CD14-positive monocyte (primary cell): ENCODE data around the gene USP47. TPM values are rescaled to one million over a fixed set of nuclear protein-coding genes. Genes with fewer than 3 reads are reported as not detected.

ENCODE experiments used
- DNase-seq, 3 donors: peaks; one replicate each; pipeline ENCODE4 v3.0.0-alpha.2; 2011 to 2022
- H2AFZ ChIP-seq: 2 replicates; pipeline ENCODE4 v1.6.0; 2012; ENCODE audit warnings: mild to moderate bottlenecking, low read depth, low read length, inconsistent platforms; ENCODE audit not compliant: insufficient read depth, poor library complexity, severe bottlenecking
- H3K27ac ChIP-seq, 2 donors: 1 replicate in 1 of 2; 2 replicates in 1 of 2; pipeline ENCODE4 v1.5.1; 2012 to 2013; ENCODE audit warnings: low read length in 2 of 2, control low read depth in 1 of 2, inconsistent platforms in 1 of 2, low read depth in 1 of 2, mild to moderate bottlenecking in 1 of 2
- H3K27me3 ChIP-seq, 2 donors: one replicate each; pipeline versions ENCODE4 v1.6.0 to v1.6.1; 2011 to 2013; ENCODE audit warnings: low read length in 2 of 2; ENCODE audit not compliant: control insufficient read depth in 2 of 2, insufficient read depth in 2 of 2
- H3K36me3 ChIP-seq, 2 donors: replicated peaks in 1 of 2; 1 replicate in 1 of 2; 2 replicates in 1 of 2; pipeline versions ENCODE4 v1.5.1 to v1.6.1; 2012 to 2013; ENCODE audit warnings: low read length in 2 of 2, control low read depth in 1 of 2, inconsistent platforms in 1 of 2, mild to moderate bottlenecking in 1 of 2; ENCODE audit not compliant: insufficient read depth in 2 of 2, control insufficient read depth in 1 of 2
- H3K4me1 ChIP-seq, 2 donors: 1 replicate in 1 of 2; 2 replicates in 1 of 2; pipeline versions ENCODE4 v1.5.1 to v1.6.1; 2012 to 2013; ENCODE audit warnings: low read length in 2 of 2, control low read depth in 1 of 2, inconsistent platforms in 1 of 2, mild to moderate bottlenecking in 1 of 2, moderate library complexity in 1 of 2; ENCODE audit not compliant: insufficient read depth in 2 of 2, control insufficient read depth in 1 of 2
- H3K4me2 ChIP-seq: replicated peaks from 2 replicates; pipeline ENCODE3; 2012; ENCODE audit warnings: low read length, moderate library complexity, mild to moderate bottlenecking; ENCODE audit not compliant: poor library complexity, severe bottlenecking; ENCODE audit errors: extremely low read depth
- H3K4me3 ChIP-seq, 3 experiments: fragments of 200-600 bp in 1 of 3; sonication (generic) in 1 of 3; replicated peaks in 1 of 3; 1 replicate in 2 of 3; 2 replicates in 1 of 3; pipeline ENCODE4 v1.5.1; 2011 to 2013; ENCODE audit warnings: low read length in 3 of 3, mild to moderate bottlenecking in 3 of 3, control low read depth in 2 of 3, low read depth in 2 of 3, inconsistent platforms in 1 of 3, moderate library complexity in 1 of 3
- H3K79me2 ChIP-seq: 2 replicates; pipeline ENCODE4 v1.6.0; 2012; ENCODE audit warnings: mild to moderate bottlenecking, control low read depth, inconsistent platforms, low read length, moderate library complexity; ENCODE audit not compliant: insufficient read depth
- H3K9ac ChIP-seq: 2 replicates; pipeline ENCODE4 v1.6.0; 2017; ENCODE audit warnings: low read length, mild to moderate bottlenecking; ENCODE audit not compliant: insufficient read depth, poor library complexity, severe bottlenecking
- H3K9me3 ChIP-seq, 2 donors: replicated peaks in 1 of 2; 1 replicate in 1 of 2; 2 replicates in 1 of 2; pipeline versions ENCODE4 v1.5.1 to v1.6.1; 2012 to 2013; ENCODE audit warnings: low read length in 2 of 2, control low read depth in 1 of 2; ENCODE audit not compliant: control insufficient read depth in 1 of 2, insufficient read depth in 1 of 2
- H4K20me1 ChIP-seq: 2 replicates; pipeline ENCODE4 v1.6.0; 2012; ENCODE audit warnings: mild to moderate bottlenecking, low read length, control low read depth, moderate library complexity; ENCODE audit not compliant: insufficient read depth
- H3K27ac Mint-ChIP-seq, 7 donors: one replicate each; pipeline ENCODE4 v1.8.0; 2020; ENCODE audit warnings: mild to moderate bottlenecking in 7 of 7, mixed read lengths in 7 of 7, moderate library complexity in 6 of 7, inconsistent platforms in 2 of 7
- H3K27me3 Mint-ChIP-seq, 3 donors: one replicate each; pipeline ENCODE4 v1.8.0; 2021 to 2022; ENCODE audit warnings: low read depth in 3 of 3, mild to moderate bottlenecking in 3 of 3, mixed read lengths in 3 of 3, moderate library complexity in 3 of 3, inconsistent platforms in 1 of 3
- H3K36me3 Mint-ChIP-seq, 2 donors: one replicate each; pipeline ENCODE4 v1.8.0; 2020; ENCODE audit warnings: mixed read lengths in 2 of 2, inconsistent platforms in 1 of 2, mild to moderate bottlenecking in 1 of 2
- H3K4me1 Mint-ChIP-seq: one replicate; pipeline ENCODE4 v1.8.0; 2020; ENCODE audit warnings: mild to moderate bottlenecking, mixed read lengths
- H3K4me3 Mint-ChIP-seq, 2 donors: one replicate each; pipeline ENCODE4 v1.8.0; 2020; ENCODE audit warnings: mild to moderate bottlenecking in 2 of 2, mixed read lengths in 2 of 2, moderate library complexity in 1 of 2
- H3K9me3 Mint-ChIP-seq, 7 donors: one replicate each; pipeline ENCODE4 v1.8.0; 2020 to 2022; ENCODE audit warnings: mixed read lengths in 7 of 7, mild to moderate bottlenecking in 6 of 7, moderate library complexity in 6 of 7, inconsistent platforms in 2 of 7
- WGBS: methylation state at CpG from one replicate; pipeline ENCODE4 v1.1.5; 2013; ENCODE audit warnings: missing lambda C conversion rate; ENCODE audit not compliant: insufficient coverage; 5-methylcytosine and 5-hydroxymethylcytosine counted together
- intact Hi-C, 2 donors: fragments of 100-400 bp; cut with micrococcal nuclease; formaldehyde crosslinking; loops; one replicate each; pipeline versions ENCODE4 v1.15.0 to v1.15.1; 2023
- polyA plus RNA-seq, 3 donors: library from polyadenylated mRNA; depleted of rRNA in 1 of 3; unstranded in 2 of 3; stranded (reverse) in 1 of 3; fragments of 300-500 nt in 2 of 3; fragments of >200 nt in 1 of 3; fragmentation: Illumina TruSeq in 2 of 3; gene quantifications; 1 replicate in 2 of 3; 2 replicates in 1 of 3; pipeline ENCODE4 v1.2.3, GENCODE V29; 2012 to 2021
- TF ChIP-seq, protein P1 (sequence below): fragments of 200-600 bp; IDR thresholded peaks from one replicate; pipeline ENCODE4 v1.8.0; 2022; ENCODE audit warnings: antibody characterized with exemption, mild to moderate bottlenecking

The USP47 gene
- polyA plus RNA-seq, 3 donors: 8.1 to 17.5 (median 10.5) TPM

DNA sequence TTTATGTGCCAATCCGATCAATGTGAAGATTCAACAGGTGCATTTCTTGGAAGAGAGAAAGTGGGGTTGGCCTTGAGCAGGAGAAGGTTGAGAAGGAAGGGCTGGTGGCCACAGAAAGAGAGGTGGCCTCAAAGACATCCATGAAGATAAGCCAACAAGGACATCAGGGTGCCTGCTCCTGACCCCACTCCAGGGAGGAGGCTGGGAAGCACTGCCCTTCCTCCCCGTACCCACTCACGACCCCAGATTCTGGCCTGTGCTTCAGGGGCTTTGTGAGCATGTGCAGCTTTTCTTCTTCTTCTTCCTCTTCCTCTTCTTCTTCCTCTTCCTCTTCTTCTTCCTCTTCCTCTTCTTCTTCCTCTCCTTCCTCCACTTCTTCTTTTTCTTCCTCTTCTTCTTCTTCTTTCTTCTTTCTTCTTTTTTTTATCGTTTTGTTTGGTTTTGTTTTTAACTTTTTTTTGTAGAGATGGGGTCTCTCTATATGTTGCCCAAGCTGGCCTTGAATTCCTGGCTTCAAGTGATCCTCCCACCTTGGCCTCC is 136.4 kb downstream of the USP47 start:
- Histone ChIP-seq H2AFZ (no peak overlapping the region), H3K4me3 (no peak overlapping the region), H3K9ac (no peak overlapping the region), H3K9me3 (peaks cover 0 to 7% of the 10 kb centered on the region in 2 donors), H3K4me2 (no peak overlapping the region), H3K27me3 (no peaks in the 10 kb centered on the region), H3K79me2 (no peaks in the 10 kb centered on the region), H3K27ac (no peak overlapping the region), H4K20me1 (no peaks in the 10 kb centered on the region), H3K36me3 (no peaks in the 10 kb centered on the region), H3K4me1 (no peaks in the 10 kb centered on the region)
- WGBS: 100% methylated on average over 2 of the region's 4 CpGs
- DNase-seq: no peak
- Mint-ChIP-seq H3K27me3 (peaks cover 0 to 5% (median 1%) of the 10 kb centered on the region in 3 donors), H3K36me3 (no peaks in the 10 kb centered on the region), H3K4me3 (no peak overlapping the region), H3K9me3 (peaks cover 0 to 11% (median 3%) of the 10 kb centered on the region in 7 donors), H3K4me1 (peaks cover 2% of the 10 kb centered on the region), H3K27ac (peak overlapping the region in 3 of 7 donors; percentile 20 to 52 (median 50))
- TF ChIP-seq, protein P1, sequence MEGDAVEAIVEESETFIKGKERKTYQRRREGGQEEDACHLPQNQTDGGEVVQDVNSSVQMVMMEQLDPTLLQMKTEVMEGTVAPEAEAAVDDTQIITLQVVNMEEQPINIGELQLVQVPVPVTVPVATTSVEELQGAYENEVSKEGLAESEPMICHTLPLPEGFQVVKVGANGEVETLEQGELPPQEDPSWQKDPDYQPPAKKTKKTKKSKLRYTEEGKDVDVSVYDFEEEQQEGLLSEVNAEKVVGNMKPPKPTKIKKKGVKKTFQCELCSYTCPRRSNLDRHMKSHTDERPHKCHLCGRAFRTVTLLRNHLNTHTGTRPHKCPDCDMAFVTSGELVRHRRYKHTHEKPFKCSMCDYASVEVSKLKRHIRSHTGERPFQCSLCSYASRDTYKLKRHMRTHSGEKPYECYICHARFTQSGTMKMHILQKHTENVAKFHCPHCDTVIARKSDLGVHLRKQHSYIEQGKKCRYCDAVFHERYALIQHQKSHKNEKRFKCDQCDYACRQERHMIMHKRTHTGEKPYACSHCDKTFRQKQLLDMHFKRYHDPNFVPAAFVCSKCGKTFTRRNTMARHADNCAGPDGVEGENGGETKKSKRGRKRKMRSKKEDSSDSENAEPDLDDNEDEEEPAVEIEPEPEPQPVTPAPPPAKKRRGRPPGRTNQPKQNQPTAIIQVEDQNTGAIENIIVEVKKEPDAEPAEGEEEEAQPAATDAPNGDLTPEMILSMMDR: no peak
- intact Hi-C loops: no loop called here

DNA sequence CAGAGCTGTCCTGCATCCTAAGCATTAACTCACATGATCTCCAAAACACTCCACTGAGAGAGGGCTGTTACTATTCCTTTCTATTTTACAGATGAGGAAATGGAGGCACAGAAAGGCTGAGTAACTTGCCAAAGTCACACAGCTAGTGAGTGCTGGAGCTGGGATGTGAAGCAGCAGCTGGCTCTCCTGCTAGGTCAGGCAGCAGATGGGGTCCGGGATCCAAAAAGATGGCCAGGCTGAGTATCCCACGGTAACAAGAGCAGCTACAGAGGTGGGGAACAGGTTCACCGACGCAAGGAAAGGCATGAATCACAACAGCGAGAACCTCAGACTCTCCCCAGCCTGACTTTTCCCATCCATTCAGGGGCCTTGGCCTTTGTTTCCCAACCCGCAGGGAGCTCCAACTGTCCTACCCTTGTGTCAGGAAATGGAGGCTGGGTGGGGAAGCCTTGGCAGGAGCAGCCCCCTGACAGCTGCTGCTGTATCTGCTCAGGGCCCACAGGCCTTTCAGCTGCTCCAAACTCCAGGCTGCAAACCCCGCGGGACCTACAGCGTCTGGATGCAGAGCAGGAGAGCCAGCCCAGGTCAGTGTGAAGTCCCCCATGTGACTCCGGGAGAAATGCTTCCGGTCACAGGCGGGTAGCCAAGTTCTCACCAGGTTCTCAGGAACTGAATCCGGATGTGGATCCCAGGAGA is 137.2 kb downstream of the USP47 start:
- H3K4me3 Mint-ChIP-seq: no peak overlapping the region
- Histone ChIP-seq H3K4me2 (no peak overlapping the region), H2AFZ (no peak overlapping the region), H3K4me3 (no peak overlapping the region), H3K27me3 (no peaks in the 10 kb centered on the region), H3K36me3 (no peaks in the 10 kb centered on the region), H3K9me3 (peaks cover 0 to 7% of the 10 kb centered on the region in 2 donors), H3K4me1 (no peaks in the 10 kb centered on the region), H3K79me2 (no peaks in the 10 kb centered on the region), H3K27ac (no peak overlapping the region), H4K20me1 (no peaks in the 10 kb centered on the region), H3K9ac (no peak overlapping the region)
- no peaks in the 10 kb centered on the region for H3K36me3 Mint-ChIP-seq
- intact Hi-C loops: no loop called here
- H3K4me1 Mint-ChIP-seq: peaks cover 2% of the 10 kb centered on the region
- peaks cover 0 to 11% (median 3%) of the 10 kb centered on the region in 7 donors for H3K9me3 Mint-ChIP-seq
- WGBS: 97% methylated on average over 12 of the region's 13 CpGs
- peaks cover 0 to 5% (median 1%) of the 10 kb centered on the region in 3 donors for H3K27me3 Mint-ChIP-seq
- DNase-seq: no peak
- no peak overlapping the region for H3K27ac Mint-ChIP-seq
- TF ChIP-seq, protein P1: no peak
